Tibial artery (tissue), 4 donors: ENCODE results near the gene TAOK3.

Experiments used
- DNase-seq, 2 donors: peaks; one replicate each; pipeline ENCODE4 v3.0.0-alpha.2; 2019
- H3K27ac ChIP-seq, 2 donors: fragments of 200-600 bp; sonication (generic) in 1 of 2; 1 replicate in 1 of 2; 2 replicates in 1 of 2; pipeline ENCODE4 v1.5.1; 2018 to 2019; ENCODE audit warnings: mild to moderate bottlenecking in 1 of 2
- H3K27me3 ChIP-seq, 2 donors: fragments of 200-600 bp; sonication (generic) in 1 of 2; one replicate each; pipeline versions ENCODE4 v1.5.1 to v1.6.0; 2016 to 2019
- H3K36me3 ChIP-seq, 3 donors: fragments of 200-600 bp; sonication (generic) in 2 of 3; one replicate each; pipeline ENCODE4 v1.5.1; 2016 to 2019; ENCODE audit warnings: mild to moderate bottlenecking in 2 of 3
- H3K4me1 ChIP-seq, 4 donors: fragments of 200-600 bp; sonication (generic) in 2 of 4; 1 replicate in 3 of 4; 2 replicates in 1 of 4; pipeline ENCODE4 v1.5.1; 2016 to 2019
- H3K4me3 ChIP-seq, 2 donors: fragments of 200-600 bp; sonication (generic) in 1 of 2; 1 replicate in 1 of 2; 2 replicates in 1 of 2; pipeline ENCODE4 v1.5.1; 2018 to 2019; ENCODE audit warnings: mild to moderate bottlenecking in 2 of 2
- H3K9me3 ChIP-seq, 3 donors: fragments of 200-600 bp; sonication (generic) in 1 of 3; one replicate each; pipeline ENCODE4 v1.5.1; 2016 to 2019
- CTCF ChIP-seq, 2 experiments: fragments of 200-600 bp in 1 of 2; fragments of 450-650 bp in 1 of 2; IDR thresholded peaks; one replicate each; pipeline ENCODE4 v1.5.1; 2017 to 2019; ENCODE audit warnings: antibody characterized with exemption in 2 of 2, mild to moderate bottlenecking in 1 of 2, moderate library complexity in 1 of 2
- intact Hi-C: fragments of 100-400 bp; cut with DNase I; formaldehyde crosslinking; loops from one replicate; pipeline ENCODE4 v1.15.0; 2023; ENCODE audit warnings: low total_unique reads

The TAOK3 gene

DNA sequence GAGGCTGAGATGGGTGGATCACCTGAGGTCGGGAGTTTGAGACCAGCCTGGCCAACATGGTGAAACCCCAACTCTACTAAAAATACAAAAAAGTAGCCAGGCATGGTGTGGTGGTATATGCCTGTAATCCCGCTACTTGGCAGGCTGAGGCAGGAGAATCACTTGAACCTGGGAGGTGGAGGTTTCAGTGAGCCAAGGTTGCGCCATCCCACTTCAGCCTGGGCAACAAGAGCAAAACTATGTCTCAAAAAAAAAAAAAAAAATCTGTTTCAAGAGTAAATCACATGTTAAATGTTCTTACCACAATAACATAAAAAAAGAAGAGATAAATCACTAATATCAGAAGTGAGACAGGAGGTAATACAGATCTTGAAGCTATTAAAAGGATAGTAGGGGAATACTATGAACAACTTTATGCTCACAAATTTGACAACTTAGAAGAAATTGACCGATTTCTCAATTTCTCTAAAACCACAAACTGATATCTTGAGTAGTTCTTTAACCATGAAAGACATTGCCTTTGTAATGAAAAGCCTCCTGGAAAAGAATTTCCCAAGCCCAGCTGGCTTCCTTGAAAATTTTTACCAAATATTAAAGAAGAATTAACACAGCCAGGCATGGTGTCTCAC, 37.7 kb downstream of the TAOK3 start:
- H3K4me3 ChIP-seq, result no peak overlapping the region
- DNase-seq, result no peak
- no peaks in the 10 kb centered on the region for H3K27me3 ChIP-seq
- no peak overlapping the region for H3K27ac ChIP-seq
- peaks cover 0 to 6% (median 0%) of the 10 kb centered on the region in 4 donors for H3K4me1 ChIP-seq
- no peak for TF ChIP-seq CTCF (IDR thresholded peaks at IDR 0.05)
- H3K9me3 ChIP-seq, result no peaks in the 10 kb centered on the region
- intact Hi-C loops, result no loop called here
- H3K36me3 ChIP-seq, result no peaks in the 10 kb centered on the region

- no peaks in the 10 kb centered on the region for H3K27me3 ChIP-seq
- H3K9me3 ChIP-seq, result no peaks in the 10 kb centered on the region
- H3K27ac ChIP-seq, result no peak overlapping the region
- no peaks in the 10 kb centered on the region for H3K36me3 ChIP-seq
- no peak for TF ChIP-seq CTCF (IDR thresholded peaks at IDR 0.05)
- no peak overlapping the region for H3K4me3 ChIP-seq
- intact Hi-C loops, result no loop called here
- no peak for DNase-seq
- H3K4me1 ChIP-seq, result peaks cover 0 to 9% (median 0%) of the 10 kb centered on the region in 4 donors
Measured at GRCh38 chr12:118334241-118334640, 38.5 kb downstream of the TAOK3 start.

DNA sequence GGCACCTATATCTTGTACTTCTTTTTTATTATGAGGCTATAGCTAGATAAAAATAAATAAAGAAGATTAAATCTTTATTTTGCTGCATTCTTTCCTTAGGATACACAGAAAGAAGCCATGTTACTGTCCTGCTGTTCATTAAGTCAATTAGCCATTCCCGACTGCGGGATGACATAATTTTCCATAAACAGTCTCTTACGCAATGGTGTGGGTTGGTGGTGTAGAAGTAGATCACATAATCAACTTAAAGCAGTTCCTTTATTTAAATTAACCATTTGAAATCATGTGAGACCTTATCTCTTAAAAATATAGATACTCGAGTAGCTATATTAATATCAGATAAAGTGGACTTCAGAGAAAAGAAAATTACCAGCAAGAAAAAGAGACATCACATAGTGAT, 40.2 kb downstream of the TAOK3 start:
- H3K4me1 ChIP-seq, result peaks cover 0 to 15% (median 3%) of the 10 kb centered on the region in 4 donors
- no peak overlapping the region for H3K27ac ChIP-seq
- no peaks in the 10 kb centered on the region for H3K9me3 ChIP-seq
- no peak for DNase-seq
- intact Hi-C loops, result no loop called here
- no peaks in the 10 kb centered on the region for H3K36me3 ChIP-seq
- no peak for TF ChIP-seq CTCF (IDR thresholded peaks at IDR 0.05)
- H3K27me3 ChIP-seq, result no peaks in the 10 kb centered on the region
- no peak overlapping the region for H3K4me3 ChIP-seq

GRCh38 chr12:118330421-118331018, 42.2 kb downstream of the TAOK3 start:
- Histone ChIP-seq H3K27ac (no peak overlapping the region), H3K9me3 (no peaks in the 10 kb centered on the region), H3K27me3 (no peaks in the 10 kb centered on the region), H3K4me3 (no peak overlapping the region), H3K36me3 (no peaks in the 10 kb centered on the region), H3K4me1 (peaks cover 0 to 15% (median 3%) of the 10 kb centered on the region in 4 donors)
- TF ChIP-seq CTCF (IDR thresholded peaks at IDR 0.05), result no peak
- DNase-seq, result no peak
- intact Hi-C loops, result no loop called here

GRCh38 chr12:118328486-118329330, 44.0 kb downstream of the TAOK3 start:
- H3K27ac ChIP-seq, result no peak overlapping the region
- intact Hi-C loops, result no loop called here
- no peaks in the 10 kb centered on the region for H3K36me3 ChIP-seq
- no peak overlapping the region for H3K4me3 ChIP-seq
- no peak for TF ChIP-seq CTCF (IDR thresholded peaks at IDR 0.05)
- peaks cover 0 to 15% (median 3%) of the 10 kb centered on the region in 4 donors for H3K4me1 ChIP-seq
- no peaks in the 10 kb centered on the region for H3K27me3 ChIP-seq
- DNase-seq, result no peak
- no peaks in the 10 kb centered on the region for H3K9me3 ChIP-seq
